OCI-LY7 (cell line): ENCODE measurements around the gene HSD17B11.

Experiments
- CTCF ChIP-seq: fragments of 200-600 bp; sonication (generic); conservative IDR thresholded peaks from 2 replicates; pipeline ENCODE4 v1.5.1; 2014; ENCODE audit warnings: mild to moderate bottlenecking, antibody characterized with exemption, low read length, moderate library complexity, mixed read lengths
- EZH2phosphoT487 ChIP-seq: fragments of 200-600 bp; sonication (generic); IDR thresholded peaks from 2 replicates; pipeline ENCODE4 v1.6.1; 2018; ENCODE audit warnings: low read depth, borderline replicate concordance, mild to moderate bottlenecking, mixed run types, antibody characterized with exemption, low read length, moderate library complexity, mixed read lengths

- TF ChIP-seq CTCF, result no peak
- TF ChIP-seq EZH2phosphoT487, result no peak
Observed at GRCh38 chr4:87405211-87405820, 14.3 kb upstream of the HSD17B11 start.
